GM12891 (cell line): ENCODE data around the gene YWHAH.
A peak's percentile ranks its signal among the peaks of the same experiment; 100 is the strongest.

Source experiments
- DNase-seq: peaks from one replicate; pipeline ENCODE4 v3.0.0; 2011; ENCODE audit warnings: low spot score; ENCODE audit not compliant: insufficient read length
- FAIRE-seq: peaks from 2 replicates; lab custom pipeline; 2011; peaks lifted over from hg19 to GRCh38; lab: Jason Lieb, UNC
- PAX5 ChIP-seq: IDR thresholded peaks from 2 replicates; pipeline ENCODE4 v1.6.1; 2011; ENCODE audit warnings: low read length, moderate library complexity, mild to moderate bottlenecking; ENCODE audit not compliant: insufficient read depth, severe bottlenecking
- POLR2A ChIP-seq: IDR thresholded peaks from 2 replicates; pipeline ENCODE4 v1.6.1; 2011; ENCODE audit warnings: low read depth, low read length, control low read depth
- POLR2AphosphoS5 ChIP-seq: IDR thresholded peaks from 2 replicates; pipeline ENCODE4 v1.6.1; 2011; ENCODE audit warnings: low read depth, low read length, control low read depth
- POU2F2 ChIP-seq: IDR thresholded peaks from 2 replicates; pipeline ENCODE4 v1.6.1; 2011; ENCODE audit warnings: low read depth, mild to moderate bottlenecking, control low read depth, low read length, moderate library complexity
- SPI1 ChIP-seq: IDR thresholded peaks from 2 replicates; pipeline ENCODE4 v1.6.1; 2011; ENCODE audit warnings: low read depth, low read length, control low read depth
- TAF1 ChIP-seq: IDR thresholded peaks from 2 replicates; pipeline ENCODE4 v1.6.1; 2011; ENCODE audit warnings: low read depth, low read length, control low read depth

The YWHAH gene

GRCh38 chr22:31945971-31946680 is 1.8 kb downstream of the YWHAH start:
- DNase-seq (no peak), FAIRE-seq (peak; percentile 64)
- TF ChIP-seq POLR2AphosphoS5: no peak
- TF ChIP-seq PAX5: no peak
- no peak for TF ChIP-seq SPI1
- no peak for TF ChIP-seq TAF1

DNA sequence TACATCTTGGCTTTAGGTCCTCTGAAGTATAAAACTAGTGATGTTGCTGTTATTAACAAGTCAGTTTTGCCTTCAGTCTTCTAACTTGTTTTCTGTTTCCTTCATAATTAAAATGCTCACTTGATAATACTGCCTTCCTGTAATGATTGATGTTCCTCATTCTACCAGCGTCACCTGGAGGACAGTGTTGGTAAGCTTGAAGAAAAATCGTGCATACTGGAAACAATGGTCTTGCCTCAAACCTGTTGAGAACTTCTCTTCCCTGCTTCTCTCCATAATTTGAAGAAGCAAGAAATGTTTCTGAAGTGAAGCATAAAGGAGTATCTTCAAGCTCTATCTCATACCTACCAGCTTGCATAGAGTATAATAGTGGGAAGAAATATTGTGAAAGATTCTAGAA is 3.0 kb downstream of the YWHAH start:
- TF ChIP-seq POLR2A (no peak), SPI1 (no peak), POLR2AphosphoS5 (no peak), TAF1 (no peak), POU2F2 (no peak), PAX5 (no peak)
- DNase-seq (no peak), FAIRE-seq (peak; percentile 94)

GRCh38 chr22:31948002-31948401 is 3.7 kb downstream of the YWHAH start:
- no peak for FAIRE-seq
- no peak for TF ChIP-seq POLR2AphosphoS5
- no peak for TF ChIP-seq PAX5
- TF ChIP-seq POU2F2: no peak
- TF ChIP-seq POLR2A: no peak
- TF ChIP-seq TAF1: no peak
- no peak for TF ChIP-seq SPI1

GRCh38 chr22:31950226-31950625 is 5.9 kb downstream of the YWHAH start:
- TF ChIP-seq POLR2AphosphoS5 (no peak), SPI1 (no peak), POU2F2 (no peak), POLR2A (no peak), PAX5 (no peak), TAF1 (no peak)
- DNase-seq (no peak), FAIRE-seq (no peak)

More at GRCh38 chr22:31948002-31948401, 3.7 kb downstream of the YWHAH start:
- no peak for DNase-seq

GRCh38 chr22:31951194-31952093 is 7.1 kb downstream of the YWHAH start:
- TF ChIP-seq POLR2AphosphoS5 (no peak), TAF1 (no peak), PAX5 (no peak), POLR2A (no peak), SPI1 (no peak), POU2F2 (no peak)
- no peak for DNase-seq
- peak; percentile 23 for FAIRE-seq

GRCh38 chr22:31952094-31952401 is 7.7 kb downstream of the YWHAH start:
- FAIRE-seq (no peak), DNase-seq (no peak)
- TF ChIP-seq PAX5 (no peak), SPI1 (no peak), TAF1 (no peak), POU2F2 (no peak), POLR2AphosphoS5 (no peak), POLR2A (no peak)

GRCh38 chr22:31952472-31952871 is 8.1 kb downstream of the YWHAH start:
- FAIRE-seq (no peak), DNase-seq (no peak)
- TF ChIP-seq SPI1 (no peak), POU2F2 (no peak), PAX5 (no peak), POLR2AphosphoS5 (no peak), POLR2A (no peak)

DNA sequence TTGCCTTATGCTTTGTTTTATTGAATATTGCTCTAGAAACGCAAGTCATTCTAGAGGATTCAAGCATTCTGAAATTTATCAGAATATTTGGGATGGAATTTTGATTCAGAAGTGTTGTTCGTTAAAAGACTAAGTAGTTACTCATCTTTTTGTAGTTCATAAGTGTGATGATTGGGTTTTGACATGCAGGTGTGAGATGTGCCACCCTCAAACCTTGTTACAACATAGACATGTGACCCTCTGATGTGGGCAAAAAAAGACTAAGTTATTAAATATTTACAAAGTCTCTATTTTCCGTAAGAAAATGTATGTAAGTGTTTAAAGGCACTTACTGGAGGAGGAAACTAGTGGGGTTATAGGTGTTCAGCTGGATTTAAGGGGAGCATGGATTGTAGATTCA is 8.9 kb downstream of the YWHAH start:
- FAIRE-seq (no peak), DNase-seq (no peak)
- TF ChIP-seq POLR2A (no peak), TAF1 (no peak), SPI1 (no peak), POLR2AphosphoS5 (no peak), POU2F2 (no peak), PAX5 (no peak)
